K562 (cell line): ENCODE measurements around the gene NUP188. TPM values are rescaled to one million over a fixed set of nuclear protein-coding genes. Genes with fewer than 3 reads are reported as not detected.

ENCODE experiments used
- CBX2 ChIP-seq: fragments of 200-600 bp; sonication (generic); IDR thresholded peaks from one replicate; pipeline ENCODE4 v1.6.1; 2012; ENCODE audit warnings: mild to moderate bottlenecking, low read length, inconsistent platforms; ENCODE audit not compliant: insufficient read depth, poor library complexity, severe bottlenecking
- FOXA3 ChIP-seq, 2 experiments: fragments of 450-650 bp in 1 of 2; sonication (generic) in 1 of 2; formaldehyde crosslinking; IDR thresholded peaks in 1 of 2; conservative IDR thresholded peaks in 1 of 2; 2 replicates each; pipeline versions ENCODE4 v1.4.0 to v1.8.0; 2020 to 2022; ENCODE audit warnings: mild to moderate bottlenecking in 2 of 2, missing genetic modification reagents in 1 of 2
- HNRNPLL ChIP-seq: fragments of 200-400 bp; formaldehyde crosslinking; IDR thresholded peaks from 2 replicates; pipeline ENCODE4 v1.6.1; 2017; ENCODE audit warnings: low read length, low read depth, mild to moderate bottlenecking; ENCODE audit not compliant: poor library complexity, severe bottlenecking
- PRMT5 ChIP-seq: sonication (generic); formaldehyde crosslinking; IDR thresholded peaks from 2 replicates; pipeline ENCODE4 v1.5.0; 2020; ENCODE audit warnings: missing genetic modification reagents
- PURB ChIP-seq: sonication (generic); formaldehyde crosslinking; IDR thresholded peaks from 2 replicates; pipeline ENCODE4 v1.9.0; 2021; ENCODE audit warnings: low read depth, mild to moderate bottlenecking, missing genetic modification reagents
- RFX1 ChIP-seq: fragments of 450-650 bp; IDR thresholded peaks from 2 replicates; pipeline ENCODE4 v1.6.1; 2016; ENCODE audit warnings: mild to moderate bottlenecking, moderate library complexity
- SMAD4 ChIP-seq: fragments of 250-450 bp; sonication (Bioruptor Pico); conservative IDR thresholded peaks from 2 replicates; pipeline ENCODE4 v1.8.0; 2021; ENCODE audit warnings: inconsistent platforms, mild to moderate bottlenecking, moderate library complexity
- ZC3H11A ChIP-seq: IDR thresholded peaks from 2 replicates; pipeline ENCODE4 v1.6.1; 2012; ENCODE audit warnings: low read depth, low read length, improper control_type of control experiment
- ZNF263 ChIP-seq: sonication (generic); formaldehyde crosslinking; IDR thresholded peaks from 2 replicates; pipeline ENCODE4 v1.8.0; 2022; ENCODE audit warnings: mild to moderate bottlenecking, missing genetic modification reagents, borderline replicate concordance
- ZNF431 ChIP-seq: sonication (generic); formaldehyde crosslinking; IDR thresholded peaks from 2 replicates; pipeline ENCODE4 v1.8.0; 2022; ENCODE audit warnings: mild to moderate bottlenecking, missing genetic modification reagents
- ZNF436 ChIP-seq: fragments of 250-450, 450-650 bp; sonication (Bioruptor Pico); formaldehyde crosslinking; IDR thresholded peaks from 2 replicates; pipeline ENCODE4 v1.7.0; 2020; ENCODE audit warnings: mild to moderate bottlenecking
- ZNF551 ChIP-seq: fragments of 250-450 bp; sonication (Bioruptor Pico); IDR thresholded peaks from 2 replicates; pipeline ENCODE4 v1.5.0; 2021; ENCODE audit warnings: mild to moderate bottlenecking, moderate library complexity
- ZNF589 ChIP-seq: fragments of 200-800 bp; sonication (Bioruptor generic); IDR thresholded peaks from 2 replicates; pipeline ENCODE4 v1.6.1; 2016; ENCODE audit warnings: low read depth, missing genetic modification characterization, missing compliant biosample characterization
- polyA plus RNA-seq, 8 experiments: library from polyadenylated mRNA; depleted of rRNA in 4 of 8; stranded (reverse) in 5 of 8; unstranded in 3 of 8; fragments of >200 nt; fragmentation: Nextera tagmentation in 2 of 8; fragmentation: Illumina TruSeq in 1 of 8; extraction: Ambion mirVana in 2 of 8; extraction: Trizol in 1 of 8; gene quantifications; 2 replicates each; pipeline versions ENCODE4 v1.2.1 to v1.2.3, GENCODE V29; 2011 to 2014; ENCODE audit warnings: inconsistent platforms in 1 of 8, missing spikeins in 1 of 8
- total RNA-seq, 7 experiments: library from RNA; depleted of rRNA in 6 of 7; stranded (reverse); fragments of >200 nt in 6 of 7; fragmentation: Illumina TruSeq in 2 of 7; extraction: Trizol in 2 of 7; gene quantifications; 2 replicates each; pipeline versions ENCODE4 v1.2.1 to v1.2.3, GENCODE V29; 2011 to 2021; ENCODE audit warnings: low replicate concordance in 1 of 7
- TF ChIP-seq, protein P1 (sequence below): fragments of 450-650 bp; IDR thresholded peaks from 2 replicates; pipeline ENCODE4 v1.6.1; 2016; ENCODE audit warnings: mild to moderate bottlenecking, moderate library complexity
- TF ChIP-seq, protein P2 (sequence below): fragments of 450-650 bp; formaldehyde crosslinking; IDR thresholded peaks from 2 replicates; pipeline ENCODE4 v1.4.0; 2020; ENCODE audit warnings: mild to moderate bottlenecking, moderate library complexity

NUP188 gene
- total and polyA plus RNA-seq, 9 of the 15 experiments (the other 6 are each of a cell fraction or from before 2014, with no cell fraction given): 11.7 to 135 (median 70.6) TPM

DNA sequence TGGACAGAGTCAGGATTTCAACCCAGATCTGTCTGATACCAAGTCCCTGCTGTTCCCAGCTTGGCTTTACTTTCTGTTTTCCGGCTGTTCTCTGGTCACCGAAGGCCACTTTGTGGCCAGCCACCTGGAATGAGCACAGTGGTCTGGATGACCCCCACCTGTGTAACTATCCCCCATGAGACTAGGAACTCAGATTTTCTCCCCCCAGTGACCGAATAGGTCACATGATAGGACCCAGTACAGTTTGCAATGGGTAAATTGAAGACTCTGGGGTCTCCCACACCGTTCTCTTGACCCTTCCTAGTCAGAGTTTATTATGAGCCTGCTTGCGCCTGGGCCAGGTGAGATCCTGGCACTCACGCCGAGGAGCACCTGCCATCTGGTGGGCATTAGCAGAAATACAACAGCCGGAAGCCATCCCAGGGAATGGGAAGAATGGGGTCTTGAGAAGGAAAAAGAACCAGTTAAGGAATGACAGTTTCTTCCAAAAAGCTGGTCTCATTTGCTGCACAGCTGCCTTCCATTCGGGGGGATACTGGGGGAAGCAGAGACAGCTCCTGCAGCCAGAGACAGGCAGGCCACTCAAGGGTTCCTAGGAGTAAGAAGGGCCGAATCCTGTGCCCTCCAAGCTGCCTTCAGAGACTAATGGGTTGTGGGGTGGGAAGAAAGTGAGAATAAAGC lies 19.6 kb upstream of the NUP188 start (continued):
- TF ChIP-seq, protein P1, sequence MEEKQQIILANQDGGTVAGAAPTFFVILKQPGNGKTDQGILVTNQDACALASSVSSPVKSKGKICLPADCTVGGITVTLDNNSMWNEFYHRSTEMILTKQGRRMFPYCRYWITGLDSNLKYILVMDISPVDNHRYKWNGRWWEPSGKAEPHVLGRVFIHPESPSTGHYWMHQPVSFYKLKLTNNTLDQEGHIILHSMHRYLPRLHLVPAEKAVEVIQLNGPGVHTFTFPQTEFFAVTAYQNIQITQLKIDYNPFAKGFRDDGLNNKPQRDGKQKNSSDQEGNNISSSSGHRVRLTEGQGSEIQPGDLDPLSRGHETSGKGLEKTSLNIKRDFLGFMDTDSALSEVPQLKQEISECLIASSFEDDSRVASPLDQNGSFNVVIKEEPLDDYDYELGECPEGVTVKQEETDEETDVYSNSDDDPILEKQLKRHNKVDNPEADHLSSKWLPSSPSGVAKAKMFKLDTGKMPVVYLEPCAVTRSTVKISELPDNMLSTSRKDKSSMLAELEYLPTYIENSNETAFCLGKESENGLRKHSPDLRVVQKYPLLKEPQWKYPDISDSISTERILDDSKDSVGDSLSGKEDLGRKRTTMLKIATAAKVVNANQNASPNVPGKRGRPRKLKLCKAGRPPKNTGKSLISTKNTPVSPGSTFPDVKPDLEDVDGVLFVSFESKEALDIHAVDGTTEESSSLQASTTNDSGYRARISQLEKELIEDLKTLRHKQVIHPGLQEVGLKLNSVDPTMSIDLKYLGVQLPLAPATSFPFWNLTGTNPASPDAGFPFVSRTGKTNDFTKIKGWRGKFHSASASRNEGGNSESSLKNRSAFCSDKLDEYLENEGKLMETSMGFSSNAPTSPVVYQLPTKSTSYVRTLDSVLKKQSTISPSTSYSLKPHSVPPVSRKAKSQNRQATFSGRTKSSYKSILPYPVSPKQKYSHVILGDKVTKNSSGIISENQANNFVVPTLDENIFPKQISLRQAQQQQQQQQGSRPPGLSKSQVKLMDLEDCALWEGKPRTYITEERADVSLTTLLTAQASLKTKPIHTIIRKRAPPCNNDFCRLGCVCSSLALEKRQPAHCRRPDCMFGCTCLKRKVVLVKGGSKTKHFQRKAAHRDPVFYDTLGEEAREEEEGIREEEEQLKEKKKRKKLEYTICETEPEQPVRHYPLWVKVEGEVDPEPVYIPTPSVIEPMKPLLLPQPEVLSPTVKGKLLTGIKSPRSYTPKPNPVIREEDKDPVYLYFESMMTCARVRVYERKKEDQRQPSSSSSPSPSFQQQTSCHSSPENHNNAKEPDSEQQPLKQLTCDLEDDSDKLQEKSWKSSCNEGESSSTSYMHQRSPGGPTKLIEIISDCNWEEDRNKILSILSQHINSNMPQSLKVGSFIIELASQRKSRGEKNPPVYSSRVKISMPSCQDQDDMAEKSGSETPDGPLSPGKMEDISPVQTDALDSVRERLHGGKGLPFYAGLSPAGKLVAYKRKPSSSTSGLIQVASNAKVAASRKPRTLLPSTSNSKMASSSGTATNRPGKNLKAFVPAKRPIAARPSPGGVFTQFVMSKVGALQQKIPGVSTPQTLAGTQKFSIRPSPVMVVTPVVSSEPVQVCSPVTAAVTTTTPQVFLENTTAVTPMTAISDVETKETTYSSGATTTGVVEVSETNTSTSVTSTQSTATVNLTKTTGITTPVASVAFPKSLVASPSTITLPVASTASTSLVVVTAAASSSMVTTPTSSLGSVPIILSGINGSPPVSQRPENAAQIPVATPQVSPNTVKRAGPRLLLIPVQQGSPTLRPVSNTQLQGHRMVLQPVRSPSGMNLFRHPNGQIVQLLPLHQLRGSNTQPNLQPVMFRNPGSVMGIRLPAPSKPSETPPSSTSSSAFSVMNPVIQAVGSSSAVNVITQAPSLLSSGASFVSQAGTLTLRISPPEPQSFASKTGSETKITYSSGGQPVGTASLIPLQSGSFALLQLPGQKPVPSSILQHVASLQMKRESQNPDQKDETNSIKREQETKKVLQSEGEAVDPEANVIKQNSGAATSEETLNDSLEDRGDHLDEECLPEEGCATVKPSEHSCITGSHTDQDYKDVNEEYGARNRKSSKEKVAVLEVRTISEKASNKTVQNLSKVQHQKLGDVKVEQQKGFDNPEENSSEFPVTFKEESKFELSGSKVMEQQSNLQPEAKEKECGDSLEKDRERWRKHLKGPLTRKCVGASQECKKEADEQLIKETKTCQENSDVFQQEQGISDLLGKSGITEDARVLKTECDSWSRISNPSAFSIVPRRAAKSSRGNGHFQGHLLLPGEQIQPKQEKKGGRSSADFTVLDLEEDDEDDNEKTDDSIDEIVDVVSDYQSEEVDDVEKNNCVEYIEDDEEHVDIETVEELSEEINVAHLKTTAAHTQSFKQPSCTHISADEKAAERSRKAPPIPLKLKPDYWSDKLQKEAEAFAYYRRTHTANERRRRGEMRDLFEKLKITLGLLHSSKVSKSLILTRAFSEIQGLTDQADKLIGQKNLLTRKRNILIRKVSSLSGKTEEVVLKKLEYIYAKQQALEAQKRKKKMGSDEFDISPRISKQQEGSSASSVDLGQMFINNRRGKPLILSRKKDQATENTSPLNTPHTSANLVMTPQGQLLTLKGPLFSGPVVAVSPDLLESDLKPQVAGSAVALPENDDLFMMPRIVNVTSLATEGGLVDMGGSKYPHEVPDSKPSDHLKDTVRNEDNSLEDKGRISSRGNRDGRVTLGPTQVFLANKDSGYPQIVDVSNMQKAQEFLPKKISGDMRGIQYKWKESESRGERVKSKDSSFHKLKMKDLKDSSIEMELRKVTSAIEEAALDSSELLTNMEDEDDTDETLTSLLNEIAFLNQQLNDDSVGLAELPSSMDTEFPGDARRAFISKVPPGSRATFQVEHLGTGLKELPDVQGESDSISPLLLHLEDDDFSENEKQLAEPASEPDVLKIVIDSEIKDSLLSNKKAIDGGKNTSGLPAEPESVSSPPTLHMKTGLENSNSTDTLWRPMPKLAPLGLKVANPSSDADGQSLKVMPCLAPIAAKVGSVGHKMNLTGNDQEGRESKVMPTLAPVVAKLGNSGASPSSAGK: no peak
- TF ChIP-seq PURB (CRISPR knock-in tag) (no peak), ZNF431 (CRISPR knock-in tag) (no peak), ZNF551 (CRISPR knock-in tag) (no peak), ZNF589 (CRISPR knock-in tag) (no peak), ZNF263 (CRISPR knock-in tag) (no peak), CBX2 (no peak), RFX1 (no peak), ZC3H11A (no peak), SMAD4 (no peak), PRMT5 (CRISPR knock-in tag) (no peak), ZNF436 (CRISPR knock-in tag) (no peak), FOXA3 (CRISPR knock-in tag; conservative IDR thresholded peaks at IDR 0.05 in 1 of 2, IDR thresholded peaks at IDR 0.05 in 1 of 2) (no peak), HNRNPLL (no peak)
- TF ChIP-seq, protein P2, sequence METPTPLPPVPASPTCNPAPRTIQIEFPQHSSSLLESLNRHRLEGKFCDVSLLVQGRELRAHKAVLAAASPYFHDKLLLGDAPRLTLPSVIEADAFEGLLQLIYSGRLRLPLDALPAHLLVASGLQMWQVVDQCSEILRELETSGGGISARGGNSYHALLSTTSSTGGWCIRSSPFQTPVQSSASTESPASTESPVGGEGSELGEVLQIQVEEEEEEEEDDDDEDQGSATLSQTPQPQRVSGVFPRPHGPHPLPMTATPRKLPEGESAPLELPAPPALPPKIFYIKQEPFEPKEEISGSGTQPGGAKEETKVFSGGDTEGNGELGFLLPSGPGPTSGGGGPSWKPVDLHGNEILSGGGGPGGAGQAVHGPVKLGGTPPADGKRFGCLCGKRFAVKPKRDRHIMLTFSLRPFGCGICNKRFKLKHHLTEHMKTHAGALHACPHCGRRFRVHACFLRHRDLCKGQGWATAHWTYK (CRISPR knock-in tag): no peak
